Cardiac muscle cell (in vitro differentiated cells and primary cell): ENCODE data around the gene CLPSL1. TPM values are rescaled to one million over a fixed set of nuclear protein-coding genes. Genes with fewer than 3 reads are reported as not detected.

Experiments
- DNase-seq, 2 donors: peaks; one replicate each; pipeline versions ENCODE4 v3.0.0 to v3.0.0-alpha.2; 2010 to 2017; ENCODE audit warnings: low read depth in 1 of 2, low spot score in 1 of 2
- H3K27ac ChIP-seq: fragments of 200-600 bp; sonication (generic); 2 replicates; pipeline ENCODE4 v1.5.1; 2016
- H3K27me3 ChIP-seq: fragments of 200-600 bp; sonication (generic); 2 replicates; pipeline ENCODE4 v1.6.0; 2016; ENCODE audit warnings: control low read depth
- H3K36me3 ChIP-seq: fragments of 200-600 bp; sonication (generic); 2 replicates; pipeline ENCODE4 v1.5.1; 2016; ENCODE audit warnings: control low read depth
- H3K4me1 ChIP-seq: fragments of 200-600 bp; sonication (generic); 2 replicates; pipeline ENCODE4 v1.8.1; 2017; ENCODE audit warnings: low read depth, mild to moderate bottlenecking, mixed run types
- H3K4me3 ChIP-seq: fragments of 200-600 bp; sonication (generic); 2 replicates; pipeline ENCODE4 v1.5.1; 2016; ENCODE audit warnings: mild to moderate bottlenecking
- H3K9me3 ChIP-seq: fragments of 200-600 bp; sonication (generic); 2 replicates; pipeline ENCODE4 v1.5.1; 2017; ENCODE audit warnings: low read depth, mild to moderate bottlenecking, control low read depth
- CTCF ChIP-seq: IDR thresholded peaks from 2 replicates; pipeline ENCODE4 v1.5.1; 2012; ENCODE audit warnings: low read depth, mild to moderate bottlenecking, low read length
- polyA plus RNA-seq: library from polyadenylated mRNA; unstranded; fragments of >200 nt; fragmentation: Nextera tagmentation; extraction: Ambion mirVana; gene quantifications from 2 replicates; pipeline ENCODE4 v1.2.1, GENCODE V29; 2016
- total RNA-seq: library from RNA; depleted of rRNA; stranded (reverse); fragments of >200 nt; gene quantifications from 2 replicates; pipeline ENCODE4 v1.2.3, GENCODE V29; 2016

CLPSL1 gene
- total and polyA plus RNA-seq, 2 experiments from 2014 or later: not detected

DNA sequence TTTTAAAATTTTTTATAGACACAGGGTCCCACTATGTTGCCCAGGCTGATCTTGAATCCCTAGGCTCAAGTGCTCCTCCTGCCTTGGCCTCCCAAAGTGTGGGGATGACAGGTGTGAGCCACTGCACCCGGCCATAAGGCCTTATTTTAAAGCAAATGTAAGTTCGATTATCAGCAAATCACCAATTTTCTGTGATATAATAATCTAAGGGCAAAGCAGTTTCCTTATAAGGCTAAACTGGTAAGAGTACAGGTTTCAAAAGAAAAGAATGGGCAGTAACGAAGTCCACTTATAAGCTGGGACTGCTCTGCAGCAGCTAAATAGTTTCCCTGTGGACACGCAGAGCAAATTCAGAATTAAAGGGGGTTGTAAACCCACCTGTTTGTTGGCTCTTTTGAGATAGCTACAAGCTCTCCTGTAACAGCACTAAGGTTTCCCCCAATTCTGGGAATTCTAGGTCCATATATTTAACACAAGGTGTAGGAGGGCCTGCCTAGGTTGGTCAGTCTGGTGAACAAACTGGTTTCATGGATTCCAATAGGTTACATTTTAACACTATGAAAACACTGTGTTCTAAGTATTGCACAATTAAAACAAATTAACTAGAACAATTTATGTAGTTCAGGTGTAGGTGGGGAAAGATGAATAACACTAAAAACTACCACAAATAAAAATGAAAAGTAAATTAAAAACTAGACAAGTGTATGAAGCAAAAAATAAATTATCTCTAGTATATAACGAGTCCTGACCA lies 50.6 kb downstream of the CLPSL1 start:
- Histone ChIP-seq H3K27me3 (no peaks in the 10 kb centered on the region), H3K4me3 (no peak overlapping the region), H3K4me1 (no peaks in the 10 kb centered on the region), H3K27ac (no peak overlapping the region), H3K9me3 (no peaks in the 10 kb centered on the region), H3K36me3 (peaks cover 9% of the 10 kb centered on the region)
- TF ChIP-seq CTCF: no peak
- DNase-seq: no peak

DNA sequence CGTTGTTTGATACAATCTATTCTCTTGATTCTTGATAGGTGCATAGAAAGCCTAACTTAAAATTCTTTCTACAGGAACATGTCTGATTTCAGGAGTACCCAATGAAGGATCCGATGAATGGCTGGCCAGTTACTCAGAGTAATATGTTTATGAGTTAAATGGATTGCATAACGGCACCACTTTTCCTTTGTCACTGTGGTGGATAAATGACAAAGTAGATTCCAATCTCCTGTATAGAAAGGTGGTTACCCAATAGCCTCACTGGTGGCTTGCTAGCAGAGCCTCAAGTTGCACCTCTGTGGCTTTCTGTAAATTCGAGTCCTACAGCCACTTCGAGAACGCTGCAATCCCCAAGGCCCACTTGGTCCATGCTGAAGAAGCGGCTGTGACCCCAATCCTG lies 52.7 kb downstream of the CLPSL1 start:
- no peak for DNase-seq
- no peak overlapping the region for H3K27ac ChIP-seq
- H3K4me1 ChIP-seq: peaks cover 3% of the 10 kb centered on the region
- no peaks in the 10 kb centered on the region for H3K9me3 ChIP-seq
- no peak overlapping the region for H3K4me3 ChIP-seq
- H3K36me3 ChIP-seq: peaks cover 13% of the 10 kb centered on the region
- H3K27me3 ChIP-seq: no peaks in the 10 kb centered on the region
- no peak for TF ChIP-seq CTCF

Other genes with a start within 250 kb of the CLPSL1 start
- gene FKBP5, start 92.1 kb upstream of the CLPSL1 start, total RNA-seq: 20.5 and 32.4 TPM in 2 replicates
- gene FKBP5, start 92.1 kb upstream of the CLPSL1 start, polyA plus RNA-seq: 53.0 and 89.7 TPM in 2 replicates
- 0.56 and 4.1 TPM in 2 replicates for gene ARMC12, start 44.0 kb upstream of the CLPSL1 start, total RNA-seq
- 2.3 and 4.9 TPM in 2 replicates for gene ARMC12, start 44.0 kb upstream of the CLPSL1 start, polyA plus RNA-seq
- gene CLPSL2, start 4.4 kb upstream of the CLPSL1 start, total RNA-seq: not detected in 2 replicates
- 1.2 TPM in 1 of 2 replicates, not detected in the other for gene CLPSL2, start 4.4 kb upstream of the CLPSL1 start, polyA plus RNA-seq
- not detected in 2 replicates for gene CLPS, start 16.3 kb downstream of the CLPSL1 start, total RNA-seq
- not detected in 2 replicates for gene CLPS, start 16.3 kb downstream of the CLPSL1 start, polyA plus RNA-seq
- gene LHFPL5, start 24.3 kb downstream of the CLPSL1 start, total RNA-seq: not detected in 2 replicates
- gene LHFPL5, start 24.3 kb downstream of the CLPSL1 start, polyA plus RNA-seq: not detected in 2 replicates
- 52.0 and 54.5 TPM in 2 replicates for gene SRPK1, start 140.1 kb downstream of the CLPSL1 start, total RNA-seq
- 37.6 and 50.6 TPM in 2 replicates for gene SRPK1, start 140.1 kb downstream of the CLPSL1 start, polyA plus RNA-seq
- not detected in 2 replicates for gene SLC26A8, start 243.6 kb downstream of the CLPSL1 start, total RNA-seq
- gene SLC26A8, start 243.6 kb downstream of the CLPSL1 start, polyA plus RNA-seq: 0.37 TPM in 1 of 2 replicates, not detected in the other
- 62.2 and 96.2 TPM in 2 replicates for gene MAPK14, start 246.8 kb downstream of the CLPSL1 start, total RNA-seq
- 41.6 and 61.6 TPM in 2 replicates for gene MAPK14, start 246.8 kb downstream of the CLPSL1 start, polyA plus RNA-seq